Immature natural killer cell (primary cell): Measurements from ENCODE around the gene PRKCB. TPM values are rescaled to one million over a fixed set of nuclear protein-coding genes. Genes with fewer than 3 reads are reported as not detected.
"Not testable (repeated sequence)": the region's sequence is repeated elsewhere in the genome, so short reads cannot be mapped to it uniquely, and the experiment has no call there.

Source experiments
- DNase-seq, 3 donors: peaks; one replicate each; pipeline ENCODE4 v3.0.0; 2022; ENCODE audit warnings: mixed read lengths in 1 of 3
- H3K27ac Mint-ChIP-seq, 6 donors: one replicate each; pipeline ENCODE4 v1.8.0; 2020; ENCODE audit warnings: mixed read lengths in 6 of 6, mild to moderate bottlenecking in 5 of 6, inconsistent platforms in 4 of 6, moderate library complexity in 3 of 6
- H3K27me3 Mint-ChIP-seq, 3 donors: one replicate each; pipeline ENCODE4 v1.8.0; 2020 to 2021; ENCODE audit warnings: low read depth in 3 of 3, mild to moderate bottlenecking in 3 of 3, mixed read lengths in 3 of 3, moderate library complexity in 3 of 3, inconsistent platforms in 1 of 3
- H3K36me3 Mint-ChIP-seq, 3 donors: one replicate each; pipeline ENCODE4 v1.8.0; 2020; ENCODE audit warnings: mixed read lengths in 3 of 3, inconsistent platforms in 2 of 3, mild to moderate bottlenecking in 2 of 3
- H3K4me1 Mint-ChIP-seq, 2 donors: one replicate each; pipeline ENCODE4 v1.8.0; 2020; ENCODE audit warnings: inconsistent platforms in 2 of 2, mild to moderate bottlenecking in 2 of 2, mixed read lengths in 2 of 2, moderate library complexity in 1 of 2
- H3K4me3 Mint-ChIP-seq, 5 donors: one replicate each; pipeline ENCODE4 v1.8.0; 2020; ENCODE audit warnings: mild to moderate bottlenecking in 5 of 5, mixed read lengths in 5 of 5, inconsistent platforms in 3 of 5, moderate library complexity in 3 of 5
- H3K9me3 Mint-ChIP-seq, 6 donors: one replicate each; pipeline ENCODE4 v1.8.0; 2020; ENCODE audit warnings: mild to moderate bottlenecking in 6 of 6, mixed read lengths in 6 of 6, inconsistent platforms in 4 of 6, moderate library complexity in 3 of 6
- polyA plus RNA-seq, 3 donors: library from polyadenylated mRNA; unstranded; fragments of 300-500 nt; fragmentation: Illumina TruSeq; gene quantifications; one replicate each; pipeline ENCODE4 v1.2.3, GENCODE V29; 2021

The PRKCB gene
- polyA plus RNA-seq, 3 donors from 2014 or later, result 78.7 to 110 (median 104) TPM

GRCh38 chr16:24007934-24008333 is 172.2 kb downstream of the PRKCB start:
- H3K36me3 Mint-ChIP-seq, result peaks cover 0 to 5% (median 0%) of the 10 kb centered on the region in 3 donors

GRCh38 chr16:24009098-24009497 is 173.3 kb downstream of the PRKCB start:
- H3K36me3 Mint-ChIP-seq, result peaks cover 0 to 3% (median 0%) of the 10 kb centered on the region in 3 donors
- H3K4me3 Mint-ChIP-seq, result no peak overlapping the region
- DNase-seq, result no peak
- peaks cover 3 to 5% (median 5%) of the 10 kb centered on the region in 3 donors for H3K27me3 Mint-ChIP-seq
- peak overlapping the region in 2 of 6 donors; percentile 42 to 63 for H3K27ac Mint-ChIP-seq
- H3K4me1 Mint-ChIP-seq, result peaks cover 36 to 74% of the 10 kb centered on the region in 2 donors
- H3K9me3 Mint-ChIP-seq, result no peaks in the 10 kb centered on the region

More at GRCh38 chr16:24007934-24008333, 172.2 kb downstream of the PRKCB start:
- no peaks in the 10 kb centered on the region for H3K9me3 Mint-ChIP-seq
- no peak for DNase-seq
- H3K27ac Mint-ChIP-seq, result peak overlapping the region in 2 of 6 donors; percentile 12 to 42
- H3K4me3 Mint-ChIP-seq, result no peak overlapping the region
- H3K4me1 Mint-ChIP-seq, result peaks cover 26 to 73% of the 10 kb centered on the region in 2 donors
- H3K27me3 Mint-ChIP-seq, result peaks cover 0 to 2% (median 1%) of the 10 kb centered on the region in 3 donors

- H3K4me1 Mint-ChIP-seq, result peaks cover 44 to 79% of the 10 kb centered on the region in 2 donors
Measured at GRCh38 chr16:24009955-24010354, 174.2 kb downstream of the PRKCB start.

GRCh38 chr16:24010440-24011089 is 174.8 kb downstream of the PRKCB start:
- Mint-ChIP-seq H3K27me3 (peaks cover 6 to 7% (median 7%) of the 10 kb centered on the region in 3 donors), H3K4me3 (no peak overlapping the region), H3K9me3 (no peaks in the 10 kb centered on the region), H3K27ac (peak overlapping the region in 1 of 6 donors; percentile 17), H3K36me3 (peaks cover 0 to 3% (median 0%) of the 10 kb centered on the region in 3 donors), H3K4me1 (peaks cover 47 to 82% of the 10 kb centered on the region in 2 donors)
- DNase-seq, result peak; percentile 64 to 74 (median 69)

More at GRCh38 chr16:24009955-24010354, 174.2 kb downstream of the PRKCB start:
- no peak for DNase-seq
- no peaks in the 10 kb centered on the region for H3K9me3 Mint-ChIP-seq
- H3K36me3 Mint-ChIP-seq, result peaks cover 0 to 3% (median 0%) of the 10 kb centered on the region in 3 donors
- H3K27ac Mint-ChIP-seq, result no peak overlapping the region
- H3K27me3 Mint-ChIP-seq, result peaks cover 6 to 7% (median 7%) of the 10 kb centered on the region in 3 donors
- no peak overlapping the region for H3K4me3 Mint-ChIP-seq

- H3K27me3 Mint-ChIP-seq, result peaks cover 6 to 7% (median 7%) of the 10 kb centered on the region in 3 donors
- peaks cover 46 to 82% of the 10 kb centered on the region in 2 donors for H3K4me1 Mint-ChIP-seq
- no peaks in the 10 kb centered on the region for H3K9me3 Mint-ChIP-seq
- no peak overlapping the region for H3K4me3 Mint-ChIP-seq
- peak overlapping the region in 2 of 6 donors; percentile 14 to 77 for H3K27ac Mint-ChIP-seq
- H3K36me3 Mint-ChIP-seq, result peaks cover 0 to 3% (median 0%) of the 10 kb centered on the region in 3 donors
- DNase-seq, result no peak
Measured at GRCh38 chr16:24011237-24011636, 175.5 kb downstream of the PRKCB start.

GRCh38 chr16:24013054-24013636 is 177.4 kb downstream of the PRKCB start:
- Mint-ChIP-seq H3K27ac (peak overlapping the region; percentile 82 to 97 (median 90)), H3K27me3 (peaks cover 7% of the 10 kb centered on the region in 3 donors), H3K4me1 (peaks cover 58 to 89% of the 10 kb centered on the region in 2 donors), H3K36me3 (no peaks in the 10 kb centered on the region), H3K4me3 (peak overlapping the region; percentile 28 to 90 (median 76)), H3K9me3 (no peaks in the 10 kb centered on the region)
- DNase-seq, result no peak

GRCh38 chr16:24013864-24014645 is 178.3 kb downstream of the PRKCB start:
- Mint-ChIP-seq H3K27me3 (peaks cover 7% of the 10 kb centered on the region in 3 donors), H3K4me1 (peaks cover 54 to 89% of the 10 kb centered on the region in 2 donors), H3K27ac (peak overlapping the region; percentile 82 to 97 (median 90)), H3K36me3 (peaks cover 0 to 3% (median 0%) of the 10 kb centered on the region in 3 donors), H3K4me3 (peak overlapping the region; percentile 71 to 90 (median 76)), H3K9me3 (no peaks in the 10 kb centered on the region)
- DNase-seq, result peak; percentile 67 to 71 (median 69)

- H3K9me3 Mint-ChIP-seq, H3K27me3 Mint-ChIP-seq, H3K36me3 Mint-ChIP-seq, DNase-seq: not testable (repeated sequence)
- Mint-ChIP-seq H3K4me1 (peaks cover 53 to 91% of the 10 kb centered on the region in 2 donors), H3K27ac (peak overlapping the region; percentile 36 to 95 (median 82)), H3K4me3 (peak overlapping the region; percentile 33 to 73 (median 54))
Measured at GRCh38 chr16:24014955-24015354, 179.2 kb downstream of the PRKCB start.

GRCh38 chr16:24015923-24016322 is 180.1 kb downstream of the PRKCB start:
- H3K27ac Mint-ChIP-seq, result peak overlapping the region in 5 of 6 donors; percentile 64 to 82 (median 81)
- H3K4me3 Mint-ChIP-seq, result no peak overlapping the region
- peaks cover 0 to 6% (median 0%) of the 10 kb centered on the region in 3 donors for H3K36me3 Mint-ChIP-seq
- no peak for DNase-seq
- peaks cover 5 to 7% (median 7%) of the 10 kb centered on the region in 3 donors for H3K27me3 Mint-ChIP-seq
- H3K9me3 Mint-ChIP-seq, result peaks cover 0 to 2% (median 0%) of the 10 kb centered on the region in 6 donors
- H3K4me1 Mint-ChIP-seq, result peaks cover 51 to 90% of the 10 kb centered on the region in 2 donors

GRCh38 chr16:24018485-24018884 is 182.7 kb downstream of the PRKCB start:
- no peak for DNase-seq
- Mint-ChIP-seq H3K9me3 (peaks cover 0 to 2% (median 0%) of the 10 kb centered on the region in 6 donors), H3K4me1 (peaks cover 50 to 77% of the 10 kb centered on the region in 2 donors), H3K36me3 (peaks cover 0 to 6% (median 0%) of the 10 kb centered on the region in 3 donors), H3K27ac (peak overlapping the region in 1 of 6 donors; percentile 1), H3K27me3 (peaks cover 5 to 13% (median 8%) of the 10 kb centered on the region in 3 donors), H3K4me3 (no peak overlapping the region)

GRCh38 chr16:24022797-24023196 is 187.0 kb downstream of the PRKCB start:
- H3K27me3 Mint-ChIP-seq, result peaks cover 0 to 6% (median 3%) of the 10 kb centered on the region in 3 donors
- H3K9me3 Mint-ChIP-seq, result peaks cover 0 to 2% (median 0%) of the 10 kb centered on the region in 6 donors
- H3K4me1 Mint-ChIP-seq, result peaks cover 32 to 72% of the 10 kb centered on the region in 2 donors
- peak overlapping the region in 1 of 6 donors; percentile 69 for H3K27ac Mint-ChIP-seq
- H3K36me3 Mint-ChIP-seq, result peaks cover 0 to 6% (median 0%) of the 10 kb centered on the region in 3 donors
- DNase-seq, result no peak
- no peak overlapping the region for H3K4me3 Mint-ChIP-seq

- Mint-ChIP-seq H3K9me3 (peaks cover 0 to 2% (median 0%) of the 10 kb centered on the region in 6 donors), H3K36me3 (peaks cover 0 to 6% (median 0%) of the 10 kb centered on the region in 3 donors), H3K27me3 (peaks cover 0 to 6% (median 3%) of the 10 kb centered on the region in 3 donors), H3K4me1 (peaks cover 32 to 66% of the 10 kb centered on the region in 2 donors), H3K27ac (no peak overlapping the region), H3K4me3 (no peak overlapping the region)
- no peak for DNase-seq
Measured at GRCh38 chr16:24023621-24024020, 187.8 kb downstream of the PRKCB start.

- peaks cover 0 to 2% (median 0%) of the 10 kb centered on the region in 6 donors for H3K9me3 Mint-ChIP-seq
- no peak overlapping the region for H3K27ac Mint-ChIP-seq
- no peak for DNase-seq
- H3K27me3 Mint-ChIP-seq, result peaks cover 0 to 6% (median 3%) of the 10 kb centered on the region in 3 donors
- peaks cover 0 to 3% (median 0%) of the 10 kb centered on the region in 3 donors for H3K36me3 Mint-ChIP-seq
- H3K4me3 Mint-ChIP-seq, result no peak overlapping the region
- peaks cover 37 to 56% of the 10 kb centered on the region in 2 donors for H3K4me1 Mint-ChIP-seq
Measured at GRCh38 chr16:24024971-24025370, 189.2 kb downstream of the PRKCB start.
